Mucosa of rectum (tissue), 2 donors: Measurements from ENCODE around the gene SREK1.
"Not testable (repeated sequence)": the region's sequence is repeated elsewhere in the genome, so short reads cannot be mapped to it uniquely, and the experiment has no call there.

Experiments used
- H3K27ac ChIP-seq, 2 donors: one replicate each; pipeline ENCODE4 v1.7.0; 2013; ENCODE audit warnings: inconsistent platforms in 2 of 2, low read depth in 2 of 2, low read length in 2 of 2
- H3K27me3 ChIP-seq, 2 donors: one replicate each; pipeline ENCODE4 v1.7.0; 2013; ENCODE audit warnings: low read length in 2 of 2; ENCODE audit not compliant: control insufficient read depth in 2 of 2, insufficient read depth in 2 of 2
- H3K36me3 ChIP-seq, 2 donors: one replicate each; pipeline ENCODE4 v1.7.0; 2013; ENCODE audit warnings: low read length in 2 of 2; ENCODE audit not compliant: control insufficient read depth in 2 of 2, insufficient read depth in 2 of 2
- H3K4me1 ChIP-seq, 2 donors: one replicate each; pipeline ENCODE4 v1.7.0; 2013; ENCODE audit warnings: low read length in 2 of 2, mild to moderate bottlenecking in 1 of 2; ENCODE audit not compliant: control insufficient read depth in 2 of 2, insufficient read depth in 2 of 2
- H3K4me3 ChIP-seq, 2 donors: one replicate each; pipeline ENCODE4 v1.7.0; 2013; ENCODE audit warnings: low read length in 2 of 2
- H3K9ac ChIP-seq, 2 donors: one replicate each; pipeline ENCODE4 v1.7.0; 2013; ENCODE audit warnings: low read length in 2 of 2, low read depth in 1 of 2, mild to moderate bottlenecking in 1 of 2
- H3K9me3 ChIP-seq, 2 donors: one replicate each; pipeline ENCODE4 v1.7.0; 2013; ENCODE audit warnings: low read length in 2 of 2; ENCODE audit not compliant: control insufficient read depth in 2 of 2
- donor health status: healthy.
- donor health status: Normal muscosa, but diverticular disease.

SREK1 gene

DNA sequence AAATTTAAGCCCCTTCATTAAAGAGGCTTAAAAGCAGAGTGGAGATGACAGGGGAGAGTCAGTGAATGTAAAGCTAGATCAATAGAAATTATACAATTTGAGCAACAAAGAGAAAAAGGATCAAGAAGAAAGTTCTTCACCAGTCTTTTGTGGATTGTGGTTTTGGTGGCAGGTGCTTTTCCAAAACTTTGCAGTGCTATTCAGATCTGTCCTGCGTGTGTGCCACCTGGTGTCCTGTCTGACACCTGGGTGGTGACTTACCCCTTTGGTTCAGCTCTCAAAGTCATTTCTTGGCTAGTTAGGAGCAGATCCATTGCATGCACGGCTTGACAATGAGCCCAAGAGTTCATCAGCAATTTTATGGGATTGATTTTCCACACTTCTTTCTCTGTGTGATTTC, 69.4 kb downstream of the SREK1 start:
- H3K27me3 ChIP-seq: no peaks in the 10 kb centered on the region
- H3K27ac ChIP-seq: no peak overlapping the region
- no peak overlapping the region for H3K9ac ChIP-seq

DNA sequence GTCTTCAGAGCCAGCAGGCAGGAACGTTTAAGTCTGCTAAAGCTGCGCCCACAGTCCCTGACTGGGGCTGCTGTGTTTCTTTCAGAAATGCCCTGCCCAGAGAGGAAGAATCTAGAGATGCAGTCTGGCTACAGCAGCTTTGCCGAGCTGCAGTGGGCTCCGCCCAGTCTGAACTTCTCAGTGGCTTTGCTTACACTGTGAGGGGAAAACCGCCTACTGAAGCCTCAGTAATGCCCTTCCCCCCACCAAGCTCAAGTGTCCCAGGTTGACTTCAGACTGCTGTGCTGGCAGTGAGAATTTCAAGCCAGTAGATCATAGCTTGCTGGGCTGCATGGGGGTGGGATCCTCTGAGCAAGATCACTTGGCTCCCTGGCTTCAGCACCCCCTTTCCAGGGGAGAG, 78.4 kb downstream of the SREK1 start:
- Histone ChIP-seq H3K9me3 (no peaks in the 10 kb centered on the region), H3K27ac (no peak overlapping the region), H3K4me3 (no peak overlapping the region), H3K27me3 (no peaks in the 10 kb centered on the region), H3K9ac (no peak overlapping the region), H3K4me1 (no peaks in the 10 kb centered on the region), H3K36me3 (no peaks in the 10 kb centered on the region)

More for the DNA sequence above, 69.4 kb downstream of the SREK1 start:
- Histone ChIP-seq H3K9me3 (no peaks in the 10 kb centered on the region), H3K36me3 (no peaks in the 10 kb centered on the region), H3K4me1 (no peaks in the 10 kb centered on the region), H3K4me3 (no peak overlapping the region)

DNA sequence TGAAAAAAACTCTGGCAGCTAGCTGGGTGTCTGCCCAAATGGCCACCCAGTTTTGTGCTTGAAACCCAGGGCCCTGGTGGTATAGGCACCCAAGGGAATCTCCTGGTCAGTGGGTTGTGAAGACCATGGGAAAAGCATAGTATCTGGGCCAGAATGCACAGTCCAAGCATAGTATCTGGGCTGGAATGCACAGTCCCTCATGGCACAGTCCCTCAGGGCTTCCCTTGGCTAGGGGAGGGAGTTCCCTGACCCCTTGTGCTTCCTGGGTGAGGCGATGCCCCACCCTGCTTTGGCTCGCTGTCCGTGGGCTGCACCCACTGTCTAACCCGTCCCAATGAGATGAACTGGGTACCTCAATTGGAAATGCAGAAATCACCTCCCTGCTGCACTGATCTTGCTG, 78.8 kb downstream of the SREK1 start:
- H3K4me3 ChIP-seq, H3K27ac ChIP-seq, H3K9ac ChIP-seq, H3K9me3 ChIP-seq, H3K36me3 ChIP-seq, H3K27me3 ChIP-seq, H3K4me1 ChIP-seq: not testable (repeated sequence)

- no peak overlapping the region for H3K4me3 ChIP-seq
- H3K9me3 ChIP-seq: no peaks in the 10 kb centered on the region
- H3K27me3 ChIP-seq: no peaks in the 10 kb centered on the region
- no peak overlapping the region for H3K27ac ChIP-seq
- no peaks in the 10 kb centered on the region for H3K36me3 ChIP-seq
- H3K4me1 ChIP-seq: no peaks in the 10 kb centered on the region
- no peak overlapping the region for H3K9ac ChIP-seq
Observed at GRCh38 chr5:66223637-66224036, 79.5 kb downstream of the SREK1 start.

- no peaks in the 10 kb centered on the region for H3K9me3 ChIP-seq
- H3K9ac ChIP-seq: no peak overlapping the region
- H3K27ac ChIP-seq: no peak overlapping the region
- H3K36me3 ChIP-seq: no peaks in the 10 kb centered on the region
- no peak overlapping the region for H3K4me3 ChIP-seq
- no peaks in the 10 kb centered on the region for H3K4me1 ChIP-seq
- no peaks in the 10 kb centered on the region for H3K27me3 ChIP-seq
Observed at GRCh38 chr5:66224274-66224673, 80.2 kb downstream of the SREK1 start.

- Histone ChIP-seq H3K27ac (no peak overlapping the region), H3K4me3 (no peak overlapping the region), H3K4me1 (no peaks in the 10 kb centered on the region), H3K27me3 (no peaks in the 10 kb centered on the region), H3K36me3 (no peaks in the 10 kb centered on the region), H3K9ac (no peak overlapping the region), H3K9me3 (no peaks in the 10 kb centered on the region)
Observed at GRCh38 chr5:66224773-66225553, 80.9 kb downstream of the SREK1 start.

DNA sequence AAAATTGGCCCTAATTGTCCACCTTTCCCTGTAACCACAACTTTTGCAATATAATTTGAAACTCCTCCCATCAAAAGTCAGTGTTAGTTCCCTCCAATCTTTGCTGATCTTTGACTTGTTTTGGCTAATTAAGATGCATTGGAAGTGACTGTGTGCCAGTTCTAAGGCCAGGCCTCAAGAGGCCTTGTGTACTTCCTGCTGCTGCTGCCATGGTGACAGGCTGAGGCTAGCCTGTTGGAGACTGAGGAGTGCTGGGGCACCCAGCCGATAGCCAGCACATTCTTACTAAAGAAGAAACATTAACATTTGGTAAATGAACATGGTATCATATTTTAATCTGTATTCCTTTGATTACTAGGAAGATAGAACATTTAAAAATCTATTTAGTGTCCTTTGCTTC, 86.5 kb downstream of the SREK1 start:
- Histone ChIP-seq H3K27ac (no peak overlapping the region), H3K4me1 (no peaks in the 10 kb centered on the region), H3K36me3 (no peaks in the 10 kb centered on the region), H3K4me3 (no peak overlapping the region), H3K9ac (no peak overlapping the region), H3K27me3 (no peaks in the 10 kb centered on the region), H3K9me3 (no peaks in the 10 kb centered on the region)

- Histone ChIP-seq H3K9ac (no peak overlapping the region), H3K27me3 (no peaks in the 10 kb centered on the region), H3K36me3 (no peaks in the 10 kb centered on the region), H3K4me1 (no peaks in the 10 kb centered on the region), H3K4me3 (no peak overlapping the region), H3K9me3 (no peaks in the 10 kb centered on the region), H3K27ac (no peak overlapping the region)
Observed at GRCh38 chr5:66231508-66231907, 87.4 kb downstream of the SREK1 start.

DNA sequence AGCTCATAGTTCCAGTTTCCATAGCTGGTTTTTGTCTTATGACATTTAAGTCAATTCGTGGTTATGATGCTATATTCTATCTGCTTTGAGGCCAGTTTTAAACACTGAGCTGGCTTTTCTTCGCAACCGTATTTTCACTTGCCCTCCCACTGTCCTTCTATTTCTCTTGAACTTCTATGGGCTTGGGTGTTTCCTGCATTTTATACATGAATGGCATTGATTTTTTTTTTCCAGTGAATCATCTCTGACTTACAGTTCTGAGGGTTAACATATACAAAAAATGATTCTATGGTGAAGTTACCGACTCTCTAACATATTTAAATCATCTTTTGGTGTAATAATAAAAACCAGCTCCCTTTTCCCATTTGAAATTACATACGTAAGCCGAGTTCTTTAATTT, 88.2 kb downstream of the SREK1 start:
- Histone ChIP-seq H3K9ac (no peak overlapping the region), H3K36me3 (no peaks in the 10 kb centered on the region), H3K27ac (no peak overlapping the region), H3K9me3 (no peaks in the 10 kb centered on the region), H3K27me3 (no peaks in the 10 kb centered on the region), H3K4me3 (no peak overlapping the region), H3K4me1 (no peaks in the 10 kb centered on the region)

GRCh38 chr5:66232706-66233445, 88.8 kb downstream of the SREK1 start:
- no peaks in the 10 kb centered on the region for H3K4me1 ChIP-seq
- H3K9ac ChIP-seq: no peak overlapping the region
- no peaks in the 10 kb centered on the region for H3K27me3 ChIP-seq
- H3K36me3 ChIP-seq: no peaks in the 10 kb centered on the region
- H3K9me3 ChIP-seq: no peaks in the 10 kb centered on the region
- no peak overlapping the region for H3K27ac ChIP-seq
- no peak overlapping the region for H3K4me3 ChIP-seq
